Stomach smooth muscle (tissue), 2 donors: ENCODE measurements around the gene BNC2.

Source experiments
- H3K27ac ChIP-seq: one replicate; pipeline ENCODE4 v1.7.0; 2013; ENCODE audit warnings: mild to moderate bottlenecking, low read length, inconsistent platforms
- H3K27me3 ChIP-seq, 2 donors: one replicate each; pipeline ENCODE4 v1.7.0; 2013; ENCODE audit warnings: low read length in 2 of 2; ENCODE audit not compliant: insufficient read depth in 2 of 2, control insufficient read depth in 1 of 2
- H3K36me3 ChIP-seq, 2 donors: one replicate each; pipeline ENCODE4 v1.7.0; 2013; ENCODE audit warnings: low read length in 2 of 2; ENCODE audit not compliant: control insufficient read depth in 2 of 2, insufficient read depth in 2 of 2
- H3K4me1 ChIP-seq: one replicate; pipeline ENCODE4 v1.7.0; 2013; ENCODE audit warnings: low read length; ENCODE audit not compliant: control insufficient read depth, insufficient read depth
- H3K4me3 ChIP-seq, 2 donors: one replicate each; pipeline ENCODE4 v1.7.0; 2013; ENCODE audit warnings: low read length in 2 of 2
- H3K9ac ChIP-seq, 2 donors: one replicate each; pipeline ENCODE4 v1.7.0; 2013; ENCODE audit warnings: low read length in 2 of 2, mild to moderate bottlenecking in 1 of 2
- H3K9me3 ChIP-seq, 2 donors: one replicate each; pipeline ENCODE4 v1.7.0; 2013; ENCODE audit warnings: low read length in 2 of 2; ENCODE audit not compliant: control insufficient read depth in 2 of 2
- donor health status: healthy.
- donor health status: Pancreatic carcinoma.

Gene BNC2

DNA sequence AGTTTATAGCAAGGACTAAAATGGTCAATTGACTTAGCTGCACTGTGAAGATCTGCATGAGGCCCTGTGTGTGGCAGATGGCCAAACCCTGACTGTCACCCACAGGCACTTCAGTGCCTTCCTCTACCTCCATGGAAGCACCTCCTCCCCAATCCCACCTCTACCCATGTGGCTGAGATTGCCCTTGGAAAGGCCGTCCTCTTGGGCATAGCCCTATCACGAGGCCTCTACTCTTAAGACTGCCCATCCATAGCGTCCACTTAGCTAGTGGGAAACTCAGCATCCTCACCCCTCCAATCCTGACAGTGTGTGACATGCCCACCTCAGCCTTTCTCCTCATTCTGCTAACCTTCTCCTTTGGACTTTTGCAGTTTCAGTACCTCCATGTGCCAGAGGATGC, 510.2 kb downstream of the BNC2 start:
- Histone ChIP-seq H3K9me3 (no peaks in the 10 kb centered on the region), H3K36me3 (no peaks in the 10 kb centered on the region), H3K27ac (no peak overlapping the region), H3K27me3 (no peaks in the 10 kb centered on the region), H3K4me3 (no peak overlapping the region), H3K9ac (no peak overlapping the region), H3K4me1 (no peaks in the 10 kb centered on the region)
